ENCODE data around the gene PARM1. TPM values are rescaled to one million over a fixed set of nuclear protein-coding genes. Genes with fewer than 3 reads are reported as not detected.

PARM1 gene
- total and polyA plus RNA-seq, 2 experiments from 2014 or later = 4.9 to 10.4 TPM

- peaks cover 3% of the 10 kb centered on the region; the same call in 1 of the 2 replicates for H3K9me2 ChIP-seq (ENCODE audit: insufficient read depth)
- no peaks in the 10 kb centered on the region for H3K4me1 ChIP-seq (ENCODE audit: insufficient read depth)
- Mint-ChIP-seq H3K9me3 (no peaks in the 10 kb centered on the region), H3K36me3 (ENCODE audit: low read depth) (no peaks in the 10 kb centered on the region), H3K4me1 (no peaks in the 10 kb centered on the region), H3K27ac (no peak overlapping the region), H3K4me3 (no peak overlapping the region), H3K27me3 (ENCODE audit: insufficient read depth, low read depth, poor library complexity) (peaks cover 1% of the 10 kb centered on the region)
- H3K36me3 ChIP-seq (ENCODE audit: insufficient read depth) = no peaks in the 10 kb centered on the region
- TF ChIP-seq REST (IDR thresholded peaks at IDR 0.05; ENCODE audit: unreplicated experiment) = no peak
- no peak for TF ChIP-seq EZH2phosphoT487 (IDR thresholded peaks at IDR 0.05; ENCODE audit: unreplicated experiment)
- TF ChIP-seq NANOG (IDR thresholded peaks at IDR 0.05; ENCODE audit: borderline replicate concordance) = no peak
- TF ChIP-seq, protein P1, sequence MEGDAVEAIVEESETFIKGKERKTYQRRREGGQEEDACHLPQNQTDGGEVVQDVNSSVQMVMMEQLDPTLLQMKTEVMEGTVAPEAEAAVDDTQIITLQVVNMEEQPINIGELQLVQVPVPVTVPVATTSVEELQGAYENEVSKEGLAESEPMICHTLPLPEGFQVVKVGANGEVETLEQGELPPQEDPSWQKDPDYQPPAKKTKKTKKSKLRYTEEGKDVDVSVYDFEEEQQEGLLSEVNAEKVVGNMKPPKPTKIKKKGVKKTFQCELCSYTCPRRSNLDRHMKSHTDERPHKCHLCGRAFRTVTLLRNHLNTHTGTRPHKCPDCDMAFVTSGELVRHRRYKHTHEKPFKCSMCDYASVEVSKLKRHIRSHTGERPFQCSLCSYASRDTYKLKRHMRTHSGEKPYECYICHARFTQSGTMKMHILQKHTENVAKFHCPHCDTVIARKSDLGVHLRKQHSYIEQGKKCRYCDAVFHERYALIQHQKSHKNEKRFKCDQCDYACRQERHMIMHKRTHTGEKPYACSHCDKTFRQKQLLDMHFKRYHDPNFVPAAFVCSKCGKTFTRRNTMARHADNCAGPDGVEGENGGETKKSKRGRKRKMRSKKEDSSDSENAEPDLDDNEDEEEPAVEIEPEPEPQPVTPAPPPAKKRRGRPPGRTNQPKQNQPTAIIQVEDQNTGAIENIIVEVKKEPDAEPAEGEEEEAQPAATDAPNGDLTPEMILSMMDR (conservative IDR thresholded peaks at IDR 0.05; ENCODE audit: low read depth in 2 of 2) = no peak
- TF ChIP-seq ZNF331 (CRISPR knock-in tag; IDR thresholded peaks at IDR 0.05; ENCODE audit: low read depth) = no peak
- TF ChIP-seq, protein P2, sequence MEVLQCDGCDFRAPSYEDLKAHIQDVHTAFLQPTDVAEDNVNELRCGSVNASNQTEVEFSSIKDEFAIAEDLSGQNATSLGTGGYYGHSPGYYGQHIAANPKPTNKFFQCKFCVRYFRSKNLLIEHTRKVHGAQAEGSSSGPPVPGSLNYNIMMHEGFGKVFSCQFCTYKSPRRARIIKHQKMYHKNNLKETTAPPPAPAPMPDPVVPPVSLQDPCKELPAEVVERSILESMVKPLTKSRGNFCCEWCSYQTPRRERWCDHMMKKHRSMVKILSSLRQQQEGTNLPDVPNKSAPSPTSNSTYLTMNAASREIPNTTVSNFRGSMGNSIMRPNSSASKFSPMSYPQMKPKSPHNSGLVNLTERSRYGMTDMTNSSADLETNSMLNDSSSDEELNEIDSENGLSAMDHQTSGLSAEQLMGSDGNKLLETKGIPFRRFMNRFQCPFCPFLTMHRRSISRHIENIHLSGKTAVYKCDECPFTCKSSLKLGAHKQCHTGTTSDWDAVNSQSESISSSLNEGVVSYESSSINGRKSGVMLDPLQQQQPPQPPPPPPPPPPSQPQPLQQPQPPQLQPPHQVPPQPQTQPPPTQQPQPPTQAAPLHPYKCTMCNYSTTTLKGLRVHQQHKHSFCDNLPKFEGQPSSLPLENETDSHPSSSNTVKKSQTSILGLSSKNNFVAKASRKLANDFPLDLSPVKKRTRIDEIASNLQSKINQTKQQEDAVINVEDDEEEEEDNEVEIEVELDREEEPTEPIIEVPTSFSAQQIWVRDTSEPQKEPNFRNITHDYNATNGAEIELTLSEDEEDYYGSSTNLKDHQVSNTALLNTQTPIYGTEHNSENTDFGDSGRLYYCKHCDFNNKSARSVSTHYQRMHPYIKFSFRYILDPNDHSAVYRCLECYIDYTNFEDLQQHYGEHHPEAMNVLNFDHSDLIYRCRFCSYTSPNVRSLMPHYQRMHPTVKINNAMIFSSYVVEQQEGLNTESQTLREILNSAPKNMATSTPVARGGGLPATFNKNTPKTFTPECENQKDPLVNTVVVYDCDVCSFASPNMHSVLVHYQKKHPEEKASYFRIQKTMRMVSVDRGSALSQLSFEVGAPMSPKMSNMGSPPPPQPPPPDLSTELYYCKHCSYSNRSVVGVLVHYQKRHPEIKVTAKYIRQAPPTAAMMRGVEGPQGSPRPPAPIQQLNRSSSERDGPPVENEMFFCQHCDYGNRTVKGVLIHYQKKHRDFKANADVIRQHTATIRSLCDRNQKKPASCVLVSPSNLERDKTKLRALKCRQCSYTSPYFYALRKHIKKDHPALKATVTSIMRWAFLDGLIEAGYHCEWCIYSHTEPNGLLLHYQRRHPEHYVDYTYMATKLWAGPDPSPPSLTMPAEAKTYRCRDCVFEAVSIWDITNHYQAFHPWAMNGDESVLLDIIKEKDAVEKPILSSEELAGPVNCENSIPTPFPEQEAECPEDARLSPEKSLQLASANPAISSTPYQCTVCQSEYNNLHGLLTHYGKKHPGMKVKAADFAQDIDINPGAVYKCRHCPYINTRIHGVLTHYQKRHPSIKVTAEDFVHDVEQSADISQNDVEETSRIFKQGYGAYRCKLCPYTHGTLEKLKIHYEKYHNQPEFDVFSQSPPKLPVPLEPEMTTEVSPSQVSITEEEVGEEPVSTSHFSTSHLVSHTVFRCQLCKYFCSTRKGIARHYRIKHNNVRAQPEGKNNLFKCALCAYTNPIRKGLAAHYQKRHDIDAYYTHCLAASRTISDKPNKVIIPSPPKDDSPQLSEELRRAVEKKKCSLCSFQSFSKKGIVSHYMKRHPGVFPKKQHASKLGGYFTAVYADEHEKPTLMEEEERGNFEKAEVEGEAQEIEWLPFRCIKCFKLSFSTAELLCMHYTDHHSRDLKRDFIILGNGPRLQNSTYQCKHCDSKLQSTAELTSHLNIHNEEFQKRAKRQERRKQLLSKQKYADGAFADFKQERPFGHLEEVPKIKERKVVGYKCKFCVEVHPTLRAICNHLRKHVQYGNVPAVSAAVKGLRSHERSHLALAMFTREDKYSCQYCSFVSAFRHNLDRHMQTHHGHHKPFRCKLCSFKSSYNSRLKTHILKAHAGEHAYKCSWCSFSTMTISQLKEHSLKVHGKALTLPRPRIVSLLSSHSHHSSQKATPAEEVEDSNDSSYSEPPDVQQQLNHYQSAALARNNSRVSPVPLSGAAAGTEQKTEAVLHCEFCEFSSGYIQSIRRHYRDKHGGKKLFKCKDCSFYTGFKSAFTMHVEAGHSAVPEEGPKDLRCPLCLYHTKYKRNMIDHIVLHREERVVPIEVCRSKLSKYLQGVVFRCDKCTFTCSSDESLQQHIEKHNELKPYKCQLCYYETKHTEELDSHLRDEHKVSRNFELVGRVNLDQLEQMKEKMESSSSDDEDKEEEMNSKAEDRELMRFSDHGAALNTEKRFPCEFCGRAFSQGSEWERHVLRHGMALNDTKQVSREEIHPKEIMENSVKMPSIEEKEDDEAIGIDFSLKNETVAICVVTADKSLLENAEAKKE (CRISPR knock-in tag; IDR thresholded peaks at IDR 0.05) = no peak
- TF ChIP-seq, protein P3, sequence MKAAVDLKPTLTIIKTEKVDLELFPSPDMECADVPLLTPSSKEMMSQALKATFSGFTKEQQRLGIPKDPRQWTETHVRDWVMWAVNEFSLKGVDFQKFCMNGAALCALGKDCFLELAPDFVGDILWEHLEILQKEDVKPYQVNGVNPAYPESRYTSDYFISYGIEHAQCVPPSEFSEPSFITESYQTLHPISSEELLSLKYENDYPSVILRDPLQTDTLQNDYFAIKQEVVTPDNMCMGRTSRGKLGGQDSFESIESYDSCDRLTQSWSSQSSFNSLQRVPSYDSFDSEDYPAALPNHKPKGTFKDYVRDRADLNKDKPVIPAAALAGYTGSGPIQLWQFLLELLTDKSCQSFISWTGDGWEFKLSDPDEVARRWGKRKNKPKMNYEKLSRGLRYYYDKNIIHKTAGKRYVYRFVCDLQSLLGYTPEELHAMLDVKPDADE (IDR thresholded peaks at IDR 0.05) = no peak
- TF ChIP-seq ZNF114 (CRISPR knock-in tag; IDR thresholded peaks at IDR 0.05) = no peak
- no peak for TF ChIP-seq CREB1 (CRISPR knock-in tag; IDR thresholded peaks at IDR 0.05; ENCODE audit: low read depth)
- no peak for TF ChIP-seq STAT1 (IDR thresholded peaks at IDR 0.05; ENCODE audit: unreplicated experiment)
- no peak for TF ChIP-seq POLR2AphosphoS5 (IDR thresholded peaks at IDR 0.05; ENCODE audit: low read depth)
- no peak for TF ChIP-seq JUNB (IDR thresholded peaks at IDR 0.05; ENCODE audit: unreplicated experiment)
- TF ChIP-seq EZH2 (IDR thresholded peaks at IDR 0.05; ENCODE audit: low read depth, unreplicated experiment) = no peak
- no peak overlapping the region for H3K4me2 ChIP-seq
- no peaks in the 10 kb centered on the region for H4K20me1 ChIP-seq (replicated peaks; ENCODE audit: insufficient read depth)
- peak; percentile 5 for DNase-seq (ENCODE audit: low spot score)
- H3K79me2 ChIP-seq (replicated peaks; ENCODE audit: insufficient read depth) = no peaks in the 10 kb centered on the region
- no peak overlapping the region for H2AFZ ChIP-seq
- H3K27me3 ChIP-seq (ENCODE audit: insufficient read depth) = no peaks in the 10 kb centered on the region
- no peak overlapping the region for H3K4me3 ChIP-seq
- H3F3A ChIP-seq (replicated peaks; ENCODE audit: low read depth) = no peaks in the 10 kb centered on the region
- no peak overlapping the region for H3K27ac ChIP-seq (ENCODE audit: low read depth)
- no peak; the same call in 2 of the 3 replicates for ATAC-seq
These were observed 124.5 kb downstream of the PARM1 start for GRCh38 chr4:75057369-75057768.
